Karpas-422 (cell line): Measurements from ENCODE around the gene LRRC71. TPM values are rescaled to one million over a fixed set of nuclear protein-coding genes. Genes with fewer than 3 reads are reported as not detected.

ENCODE experiments used
- DNase-seq: peaks from one replicate; pipeline ENCODE4 v3.0.0-alpha.2; 2015
- H2AFZ ChIP-seq: fragments of 200-600 bp; sonication (generic); 2 replicates; pipeline ENCODE4 v1.6.1; 2014; ENCODE audit warnings: antibody characterized with exemption, low read length, mixed read lengths
- H3K27ac ChIP-seq: fragments of 200-600 bp; sonication (generic); 2 replicates; pipeline ENCODE4 v1.5.1; 2014; ENCODE audit warnings: mild to moderate bottlenecking, low read length, moderate library complexity
- H3K27me3 ChIP-seq: fragments of 200-600 bp; sonication (generic); 2 replicates; pipeline ENCODE4 v1.6.1; 2014; ENCODE audit warnings: low read length, mixed read lengths
- H3K36me3 ChIP-seq: fragments of 200-600 bp; sonication (generic); 2 replicates; pipeline ENCODE4 v1.6.1; 2014; ENCODE audit warnings: low read length, mixed read lengths; ENCODE audit not compliant: insufficient read depth
- H3K4me1 ChIP-seq: fragments of 200-600 bp; sonication (generic); 2 replicates; pipeline ENCODE4 v1.6.1; 2014; ENCODE audit warnings: mild to moderate bottlenecking, low read length, mixed read lengths
- H3K4me2 ChIP-seq: fragments of 200-600 bp; sonication (generic); 2 replicates; pipeline ENCODE4 v1.6.1; 2014; ENCODE audit warnings: low read length, low read depth, mild to moderate bottlenecking; ENCODE audit not compliant: poor library complexity, severe bottlenecking
- H3K4me3 ChIP-seq: fragments of 200-600 bp; sonication (generic); 2 replicates; pipeline ENCODE4 v1.5.1; 2014; ENCODE audit warnings: mild to moderate bottlenecking, antibody characterized with exemption, low read length, mixed read lengths
- H3K79me2 ChIP-seq: fragments of 200-600 bp; sonication (generic); 2 replicates; pipeline ENCODE4 v1.6.1; 2014; ENCODE audit warnings: mild to moderate bottlenecking, low read length, mixed read lengths
- H3K9ac ChIP-seq: fragments of 200-600 bp; sonication (generic); 2 replicates; pipeline ENCODE4 v1.6.0; 2014; ENCODE audit warnings: low read length
- H3K9me2 ChIP-seq: fragments of 200-600 bp; sonication (generic), shearing (Covaris generic); replicated peaks from 2 replicates; pipeline ENCODE4 v1.6.0; 2014; ENCODE audit warnings: mild to moderate bottlenecking, low read length, moderate library complexity; ENCODE audit not compliant: insufficient read depth
- H3K9me3 ChIP-seq: fragments of 300-700, 200-600 bp; sonication (generic); 2 replicates; pipeline ENCODE4 v1.6.1; 2014; ENCODE audit warnings: low read length, mixed read lengths
- H4K20me1 ChIP-seq: fragments of 200-600 bp; sonication (generic); 2 replicates; pipeline ENCODE4 v1.6.1; 2014; ENCODE audit warnings: mild to moderate bottlenecking, antibody characterized with exemption, low read length, low read depth; ENCODE audit not compliant: insufficient read depth
- total RNA-seq: library from RNA; depleted of rRNA; stranded (reverse); fragments of >200 nt; shearing (Covaris generic); gene quantifications from 2 replicates; pipeline ENCODE4 v1.2.3, GENCODE V29; 2014; ENCODE audit warnings: low replicate concordance

The LRRC71 gene
- total RNA-seq, 1 experiment from 2014 or later: not detected

DNA sequence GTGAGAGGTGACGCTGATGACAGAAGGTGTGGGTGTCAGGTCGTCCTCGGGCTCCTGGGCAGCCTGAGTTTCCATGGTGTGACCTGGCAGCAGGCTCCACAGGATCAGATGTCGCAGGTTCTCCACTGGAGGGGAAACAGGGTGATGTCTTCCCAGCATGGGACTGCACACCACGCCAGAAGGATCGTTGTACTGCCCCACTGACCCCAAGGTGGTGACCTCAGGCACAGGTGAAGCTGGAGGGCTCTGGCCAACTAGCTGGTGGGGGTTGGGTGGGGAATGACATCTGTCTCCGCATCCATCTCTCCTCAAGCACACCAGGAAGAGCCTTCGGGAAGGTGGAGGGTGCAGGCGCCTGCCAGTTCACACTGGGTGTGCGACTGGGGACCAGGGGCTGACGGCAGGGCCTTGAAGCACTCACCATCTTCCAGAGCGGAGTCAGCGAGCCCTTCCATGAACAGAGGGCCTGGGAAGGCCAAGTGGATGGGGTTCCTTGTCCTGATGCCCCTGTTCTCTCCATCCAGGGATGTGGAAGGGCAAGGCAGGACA is 19.4 kb downstream of the LRRC71 start:
- no peaks in the 10 kb centered on the region for H3K79me2 ChIP-seq
- H3K9me2 ChIP-seq: no peaks in the 10 kb centered on the region
- no peaks in the 10 kb centered on the region for H3K9me3 ChIP-seq
- no peak overlapping the region for H3K4me3 ChIP-seq
- H3K27me3 ChIP-seq: no peaks in the 10 kb centered on the region
- no peak overlapping the region for H3K9ac ChIP-seq
- H3K4me1 ChIP-seq: no peaks in the 10 kb centered on the region
- no peak overlapping the region for H3K4me2 ChIP-seq
- H2AFZ ChIP-seq: no peak overlapping the region
- H4K20me1 ChIP-seq: no peaks in the 10 kb centered on the region
- H3K36me3 ChIP-seq: no peaks in the 10 kb centered on the region
- DNase-seq: no peak
- H3K27ac ChIP-seq: no peak overlapping the region

DNA sequence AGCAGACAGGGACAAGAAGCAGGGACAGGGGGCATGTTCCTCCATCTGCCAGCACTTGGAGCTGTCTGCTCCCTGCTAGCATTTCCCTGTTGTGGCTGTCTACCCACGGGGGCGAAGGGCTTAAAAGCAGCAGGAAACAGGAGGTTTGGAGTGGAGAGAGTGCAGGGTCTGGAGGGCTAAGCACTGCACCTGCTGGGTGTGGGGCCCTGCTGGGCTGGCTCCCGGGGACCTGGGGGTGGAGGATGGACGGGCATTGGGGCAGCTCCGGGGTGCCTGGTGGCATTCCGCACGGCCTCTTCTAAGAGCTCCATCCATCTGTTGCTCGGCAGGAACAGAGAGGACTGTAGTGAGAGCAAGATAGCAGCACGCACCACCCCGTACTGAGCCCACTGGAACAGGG is 21.2 kb downstream of the LRRC71 start:
- H3K9me2 ChIP-seq: no peaks in the 10 kb centered on the region
- H3K9me3 ChIP-seq: no peaks in the 10 kb centered on the region

DNA sequence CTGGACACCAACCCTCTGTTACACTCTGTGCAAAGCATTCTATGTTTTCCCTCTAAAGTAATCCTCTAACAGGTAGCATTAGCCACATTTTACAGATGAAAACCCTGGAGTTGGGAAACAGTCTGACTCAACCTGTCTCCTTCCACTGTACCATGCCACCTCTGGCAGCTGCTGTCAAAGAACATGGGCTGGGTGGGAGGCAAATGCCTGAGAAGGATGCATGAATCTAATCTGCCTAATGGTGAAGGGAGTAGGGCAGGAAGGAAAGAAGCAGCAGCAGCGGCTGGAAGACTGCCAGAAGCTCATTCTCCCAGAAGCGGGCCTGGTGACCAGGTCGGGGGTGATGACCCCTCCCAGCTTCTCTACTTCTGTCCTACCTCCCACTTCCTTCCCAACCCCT is 21.7 kb downstream of the LRRC71 start:
- Histone ChIP-seq H3K9ac (no peak overlapping the region), H3K79me2 (no peaks in the 10 kb centered on the region), H2AFZ (no peak overlapping the region), H3K9me2 (no peaks in the 10 kb centered on the region), H3K27ac (no peak overlapping the region), H4K20me1 (no peaks in the 10 kb centered on the region), H3K4me3 (no peak overlapping the region), H3K4me1 (no peaks in the 10 kb centered on the region), H3K4me2 (no peak overlapping the region), H3K9me3 (no peaks in the 10 kb centered on the region), H3K36me3 (no peaks in the 10 kb centered on the region), H3K27me3 (no peaks in the 10 kb centered on the region)
- no peak for DNase-seq

More for the DNA sequence above, 21.2 kb downstream of the LRRC71 start:
- Histone ChIP-seq H3K27me3 (no peaks in the 10 kb centered on the region), H2AFZ (no peak overlapping the region), H3K9ac (no peak overlapping the region), H3K4me3 (no peak overlapping the region), H3K27ac (no peak overlapping the region), H3K36me3 (no peaks in the 10 kb centered on the region), H3K4me2 (no peak overlapping the region), H3K79me2 (no peaks in the 10 kb centered on the region), H3K4me1 (no peaks in the 10 kb centered on the region), H4K20me1 (no peaks in the 10 kb centered on the region)
- DNase-seq: no peak

DNA sequence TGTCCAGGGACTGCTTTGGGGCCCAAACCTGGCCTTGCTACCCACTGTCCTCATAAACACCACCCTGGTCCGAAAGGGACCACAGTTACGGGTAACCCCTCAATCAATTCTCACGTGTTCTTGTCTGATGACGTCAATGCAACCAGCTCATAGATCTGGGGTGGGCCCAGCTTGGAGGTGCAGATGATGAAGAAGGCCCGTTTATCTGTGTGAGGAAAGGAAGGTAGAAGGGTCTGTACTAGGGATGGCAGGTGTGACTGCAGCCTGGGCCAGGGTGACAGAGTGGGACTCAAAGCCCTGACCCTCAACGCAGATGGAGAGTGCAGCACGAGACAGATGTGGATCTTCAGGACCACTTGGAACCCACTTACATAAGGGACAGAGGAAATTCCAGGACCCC is 22.1 kb downstream of the LRRC71 start:
- Histone ChIP-seq H3K4me3 (no peak overlapping the region), H3K36me3 (no peaks in the 10 kb centered on the region), H3K79me2 (no peaks in the 10 kb centered on the region), H3K9ac (no peak overlapping the region), H2AFZ (no peak overlapping the region), H3K4me2 (no peak overlapping the region), H3K9me2 (no peaks in the 10 kb centered on the region), H3K4me1 (no peaks in the 10 kb centered on the region), H4K20me1 (no peaks in the 10 kb centered on the region), H3K27me3 (no peaks in the 10 kb centered on the region), H3K27ac (no peak overlapping the region), H3K9me3 (no peaks in the 10 kb centered on the region)
- no peak for DNase-seq

DNA sequence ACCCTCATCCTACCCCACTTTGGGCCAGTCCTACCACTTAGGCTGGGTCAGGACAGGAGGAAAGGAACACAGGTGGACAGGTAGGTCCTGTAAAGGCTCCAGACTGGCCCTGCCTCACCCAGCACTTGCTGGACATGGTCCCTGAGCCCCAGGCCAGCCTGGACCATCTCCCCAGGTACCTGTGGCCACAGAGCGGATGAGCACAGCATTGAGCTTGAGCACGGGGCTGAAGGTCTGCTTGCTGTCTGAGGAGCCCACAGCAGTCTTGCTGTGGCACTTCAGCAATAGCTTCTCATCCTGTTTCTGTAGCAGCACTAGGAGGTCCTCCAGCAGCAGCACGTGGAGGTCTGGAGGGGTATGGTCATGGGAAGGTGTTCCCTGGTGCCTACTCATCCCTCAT is 23.3 kb downstream of the LRRC71 start:
- DNase-seq: no peak
- Histone ChIP-seq H3K4me1 (no peaks in the 10 kb centered on the region), H3K9me2 (no peaks in the 10 kb centered on the region), H3K4me3 (no peak overlapping the region), H3K4me2 (no peak overlapping the region), H3K27ac (no peak overlapping the region), H4K20me1 (no peaks in the 10 kb centered on the region), H2AFZ (no peak overlapping the region), H3K79me2 (no peaks in the 10 kb centered on the region), H3K36me3 (no peaks in the 10 kb centered on the region), H3K9ac (no peak overlapping the region), H3K9me3 (no peaks in the 10 kb centered on the region), H3K27me3 (no peaks in the 10 kb centered on the region)

DNA sequence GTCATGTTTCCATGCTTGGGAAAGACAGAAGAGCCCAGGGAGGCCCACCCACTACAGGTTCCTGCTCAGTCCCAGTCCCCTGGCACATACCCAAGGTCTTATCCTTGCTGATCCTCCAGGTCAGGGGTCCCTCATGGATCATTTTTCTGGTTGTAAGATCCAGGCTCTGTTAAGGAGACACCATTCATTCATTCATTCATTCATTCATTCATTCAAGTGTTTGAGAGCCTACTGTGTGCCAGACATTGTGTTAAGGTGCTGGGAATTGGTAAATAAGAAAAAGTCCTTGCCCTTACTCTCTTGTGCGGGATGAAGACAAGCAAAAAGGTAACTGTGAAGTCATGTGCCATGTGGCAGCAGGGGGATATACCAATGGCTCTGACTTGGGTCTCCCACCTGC is 23.8 kb downstream of the LRRC71 start:
- Histone ChIP-seq H4K20me1 (no peaks in the 10 kb centered on the region), H3K9ac (no peak overlapping the region), H3K36me3 (no peaks in the 10 kb centered on the region)

DNA sequence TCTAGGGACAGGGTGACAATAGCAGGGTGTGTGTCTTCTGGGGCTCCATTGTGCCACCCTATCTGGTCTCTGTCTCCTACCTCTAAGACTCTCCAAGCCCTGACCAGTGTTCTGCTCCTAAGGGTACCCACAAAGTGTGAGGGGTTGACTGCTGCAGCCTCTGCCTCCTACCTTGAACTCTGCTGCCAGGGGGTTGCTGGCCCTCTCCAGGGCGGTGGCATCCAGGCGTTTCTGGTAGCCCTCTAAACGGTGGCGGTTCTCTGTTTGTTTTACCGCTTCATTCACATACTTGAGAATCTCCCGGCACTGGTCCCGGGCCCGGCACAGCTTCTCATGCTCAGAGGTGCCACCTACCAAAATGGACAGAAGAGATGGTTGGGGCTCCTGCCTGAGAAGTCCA is 24.4 kb downstream of the LRRC71 start:
- no peaks in the 10 kb centered on the region for H3K9me2 ChIP-seq
- no peak for DNase-seq

More for the DNA sequence above, 23.8 kb downstream of the LRRC71 start:
- Histone ChIP-seq H3K4me1 (no peaks in the 10 kb centered on the region), H3K4me3 (no peak overlapping the region), H3K79me2 (no peaks in the 10 kb centered on the region), H3K9me3 (no peaks in the 10 kb centered on the region), H3K27ac (no peak overlapping the region), H3K27me3 (no peaks in the 10 kb centered on the region), H2AFZ (no peak overlapping the region), H3K9me2 (no peaks in the 10 kb centered on the region), H3K4me2 (no peak overlapping the region)
- DNase-seq: no peak

DNA sequence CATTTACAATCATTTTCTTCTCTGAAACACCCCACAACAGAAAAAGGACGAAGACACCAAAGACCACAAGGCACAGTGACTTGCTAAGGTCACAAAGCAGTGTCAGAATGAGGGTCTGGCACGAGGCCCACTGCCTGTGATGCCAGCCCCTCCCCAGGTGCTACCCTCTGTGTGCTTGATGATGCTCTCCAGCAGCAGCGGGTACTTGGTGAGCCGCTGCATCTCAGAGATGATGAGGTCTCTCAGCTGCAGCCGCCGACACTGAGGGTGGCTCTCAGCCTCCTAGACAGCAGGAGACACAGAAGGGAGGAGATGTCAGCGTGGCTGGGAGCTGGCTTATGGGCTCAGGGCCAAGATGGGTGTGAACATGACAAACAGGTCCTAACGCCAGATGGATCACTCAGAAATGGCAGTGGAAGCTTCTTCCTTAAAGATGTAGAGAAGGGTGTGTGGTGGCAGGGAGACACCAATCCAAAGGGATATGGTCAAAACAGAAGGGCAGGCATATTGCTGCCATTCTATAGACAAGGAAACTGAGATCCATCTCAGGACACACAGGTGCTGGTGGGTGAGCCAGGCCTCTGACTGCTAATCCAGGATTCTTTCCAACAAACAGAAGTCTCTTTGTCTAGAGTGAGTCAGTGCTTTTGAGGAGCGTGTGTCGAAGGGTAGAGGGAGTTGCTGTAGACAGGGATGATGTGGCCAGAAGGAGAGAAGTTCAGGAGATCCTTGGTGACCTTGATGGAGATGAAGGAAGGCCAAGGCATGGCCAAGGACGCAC is 25.6 kb downstream of the LRRC71 start:
- Histone ChIP-seq H3K36me3 (no peaks in the 10 kb centered on the region), H3K9me3 (no peaks in the 10 kb centered on the region), H3K79me2 (no peaks in the 10 kb centered on the region), H4K20me1 (no peaks in the 10 kb centered on the region), H3K27me3 (no peaks in the 10 kb centered on the region), H3K27ac (no peak overlapping the region), H3K9me2 (no peaks in the 10 kb centered on the region), H2AFZ (no peak overlapping the region), H3K9ac (no peak overlapping the region), H3K4me1 (no peaks in the 10 kb centered on the region), H3K4me2 (no peak overlapping the region), H3K4me3 (no peak overlapping the region)
- DNase-seq: no peak

More for the DNA sequence above, 24.4 kb downstream of the LRRC71 start:
- H3K79me2 ChIP-seq: no peaks in the 10 kb centered on the region
- no peak overlapping the region for H2AFZ ChIP-seq
- no peaks in the 10 kb centered on the region for H3K36me3 ChIP-seq
- no peaks in the 10 kb centered on the region for H3K9me3 ChIP-seq
- no peak overlapping the region for H3K27ac ChIP-seq
- no peaks in the 10 kb centered on the region for H4K20me1 ChIP-seq
- no peaks in the 10 kb centered on the region for H3K4me1 ChIP-seq
- no peaks in the 10 kb centered on the region for H3K27me3 ChIP-seq
- no peak overlapping the region for H3K4me2 ChIP-seq
- no peak overlapping the region for H3K4me3 ChIP-seq
- H3K9ac ChIP-seq: no peak overlapping the region
